ENCODE results near the gene TBC1D1.

DNA sequence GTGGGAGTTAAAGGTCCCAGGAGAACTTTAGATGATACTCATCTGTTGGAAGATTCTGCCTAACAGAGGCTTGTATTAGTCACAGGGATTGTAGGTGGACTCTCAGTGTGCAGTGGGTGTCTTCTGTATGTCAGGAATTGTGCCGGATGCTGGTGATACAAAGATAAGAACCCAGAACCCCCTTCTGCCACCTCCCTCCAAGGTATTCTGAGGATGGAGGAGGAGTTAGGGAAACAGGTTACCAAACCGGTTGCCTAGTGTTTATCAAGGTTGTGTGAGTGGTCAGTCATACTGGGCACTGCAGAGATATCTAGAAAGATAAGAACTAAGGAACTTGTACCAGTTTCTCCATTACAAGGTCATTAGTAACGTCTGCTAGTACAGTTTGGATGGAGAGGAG is 130.9 kb downstream of the TBC1D1 start:
- TF ChIP-seq, protein P1, sequence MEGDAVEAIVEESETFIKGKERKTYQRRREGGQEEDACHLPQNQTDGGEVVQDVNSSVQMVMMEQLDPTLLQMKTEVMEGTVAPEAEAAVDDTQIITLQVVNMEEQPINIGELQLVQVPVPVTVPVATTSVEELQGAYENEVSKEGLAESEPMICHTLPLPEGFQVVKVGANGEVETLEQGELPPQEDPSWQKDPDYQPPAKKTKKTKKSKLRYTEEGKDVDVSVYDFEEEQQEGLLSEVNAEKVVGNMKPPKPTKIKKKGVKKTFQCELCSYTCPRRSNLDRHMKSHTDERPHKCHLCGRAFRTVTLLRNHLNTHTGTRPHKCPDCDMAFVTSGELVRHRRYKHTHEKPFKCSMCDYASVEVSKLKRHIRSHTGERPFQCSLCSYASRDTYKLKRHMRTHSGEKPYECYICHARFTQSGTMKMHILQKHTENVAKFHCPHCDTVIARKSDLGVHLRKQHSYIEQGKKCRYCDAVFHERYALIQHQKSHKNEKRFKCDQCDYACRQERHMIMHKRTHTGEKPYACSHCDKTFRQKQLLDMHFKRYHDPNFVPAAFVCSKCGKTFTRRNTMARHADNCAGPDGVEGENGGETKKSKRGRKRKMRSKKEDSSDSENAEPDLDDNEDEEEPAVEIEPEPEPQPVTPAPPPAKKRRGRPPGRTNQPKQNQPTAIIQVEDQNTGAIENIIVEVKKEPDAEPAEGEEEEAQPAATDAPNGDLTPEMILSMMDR (IDR thresholded peaks at IDR 0.05; ENCODE audit: low read length): no peak
- TF ChIP-seq EZH2 (IDR thresholded peaks at IDR 0.05; ENCODE audit: borderline replicate concordance, low read length): no peak
